ENCODE results near the gene SGF29.
"Not testable (repeated sequence)": the region's sequence is repeated elsewhere in the genome, so short reads cannot be mapped to it uniquely, and the experiment has no call there.

Gene SGF29

DNA sequence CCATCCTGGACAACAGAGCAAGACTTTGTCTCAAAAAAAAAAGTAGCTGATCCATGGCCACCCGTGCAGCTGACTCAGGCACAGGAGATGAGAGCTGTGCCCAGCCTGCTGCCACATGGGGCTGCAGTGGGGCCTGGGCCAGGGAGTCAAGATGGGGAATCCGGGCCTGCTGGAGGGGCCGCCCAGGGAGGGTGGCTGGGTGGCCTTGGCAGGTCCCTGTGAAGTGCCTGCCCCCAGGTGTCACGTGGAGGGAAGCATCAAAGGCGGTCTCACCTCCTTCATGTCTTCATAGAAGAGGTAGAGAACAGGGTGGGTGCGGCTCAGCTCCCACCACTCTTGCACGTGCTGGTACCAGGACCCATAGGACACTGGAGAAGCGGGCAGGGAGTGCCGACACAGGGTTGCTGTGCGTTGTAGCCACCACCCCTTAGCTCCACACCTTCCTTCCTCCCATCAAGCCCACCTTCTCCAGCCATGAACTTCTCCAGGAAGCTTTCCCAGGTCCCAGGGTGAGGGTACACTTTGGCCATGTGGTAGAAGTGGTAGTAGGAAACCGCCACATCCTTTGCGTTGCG, 39.3 kb downstream of the SGF29 start:
- Histone ChIP-seq H3K36me3 (peaks cover 22% of the 10 kb centered on the region), H3K27me3 (ENCODE audit: insufficient read depth, low read depth, severe bottlenecking) (no peaks in the 10 kb centered on the region), H3K27ac (no peak overlapping the region), H3K4me3 (ENCODE audit: low read depth, low read length) (no peak overlapping the region), H3K9me3 (ENCODE audit: severe bottlenecking) (no peaks in the 10 kb centered on the region)
- TF ChIP-seq, protein P1, sequence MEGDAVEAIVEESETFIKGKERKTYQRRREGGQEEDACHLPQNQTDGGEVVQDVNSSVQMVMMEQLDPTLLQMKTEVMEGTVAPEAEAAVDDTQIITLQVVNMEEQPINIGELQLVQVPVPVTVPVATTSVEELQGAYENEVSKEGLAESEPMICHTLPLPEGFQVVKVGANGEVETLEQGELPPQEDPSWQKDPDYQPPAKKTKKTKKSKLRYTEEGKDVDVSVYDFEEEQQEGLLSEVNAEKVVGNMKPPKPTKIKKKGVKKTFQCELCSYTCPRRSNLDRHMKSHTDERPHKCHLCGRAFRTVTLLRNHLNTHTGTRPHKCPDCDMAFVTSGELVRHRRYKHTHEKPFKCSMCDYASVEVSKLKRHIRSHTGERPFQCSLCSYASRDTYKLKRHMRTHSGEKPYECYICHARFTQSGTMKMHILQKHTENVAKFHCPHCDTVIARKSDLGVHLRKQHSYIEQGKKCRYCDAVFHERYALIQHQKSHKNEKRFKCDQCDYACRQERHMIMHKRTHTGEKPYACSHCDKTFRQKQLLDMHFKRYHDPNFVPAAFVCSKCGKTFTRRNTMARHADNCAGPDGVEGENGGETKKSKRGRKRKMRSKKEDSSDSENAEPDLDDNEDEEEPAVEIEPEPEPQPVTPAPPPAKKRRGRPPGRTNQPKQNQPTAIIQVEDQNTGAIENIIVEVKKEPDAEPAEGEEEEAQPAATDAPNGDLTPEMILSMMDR (IDR thresholded peaks at IDR 0.05; ENCODE audit: low read depth, low read length), result no peak
- no peak for DNase-seq

DNA sequence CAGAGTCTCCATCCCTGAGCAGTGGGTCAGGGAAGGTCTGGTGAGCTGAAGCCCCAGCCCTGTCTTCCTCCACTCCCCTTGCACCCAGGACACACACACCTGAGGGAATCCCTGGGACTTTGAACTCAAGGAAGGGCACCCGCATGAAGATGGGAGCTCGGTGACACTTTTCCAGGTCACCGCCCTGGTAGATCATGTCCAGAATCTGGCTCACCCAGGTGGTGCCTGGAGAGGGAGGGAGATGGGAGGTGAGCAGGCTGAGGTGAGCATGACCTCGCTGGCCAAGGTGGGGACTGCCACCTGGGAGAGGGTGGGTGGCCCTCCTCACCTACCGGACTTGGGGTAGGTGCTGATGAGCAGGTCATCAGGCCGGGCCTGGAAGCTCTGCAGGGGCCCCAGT, 41.7 kb downstream of the SGF29 start:
- not testable (repeated sequence) for H3K9me3 ChIP-seq (ENCODE audit: severe bottlenecking); H3K27me3 ChIP-seq (ENCODE audit: insufficient read depth, low read depth, severe bottlenecking); H3K27ac ChIP-seq; DNase-seq; H3K4me3 ChIP-seq (ENCODE audit: low read depth, low read length); H3K36me3 ChIP-seq

DNA sequence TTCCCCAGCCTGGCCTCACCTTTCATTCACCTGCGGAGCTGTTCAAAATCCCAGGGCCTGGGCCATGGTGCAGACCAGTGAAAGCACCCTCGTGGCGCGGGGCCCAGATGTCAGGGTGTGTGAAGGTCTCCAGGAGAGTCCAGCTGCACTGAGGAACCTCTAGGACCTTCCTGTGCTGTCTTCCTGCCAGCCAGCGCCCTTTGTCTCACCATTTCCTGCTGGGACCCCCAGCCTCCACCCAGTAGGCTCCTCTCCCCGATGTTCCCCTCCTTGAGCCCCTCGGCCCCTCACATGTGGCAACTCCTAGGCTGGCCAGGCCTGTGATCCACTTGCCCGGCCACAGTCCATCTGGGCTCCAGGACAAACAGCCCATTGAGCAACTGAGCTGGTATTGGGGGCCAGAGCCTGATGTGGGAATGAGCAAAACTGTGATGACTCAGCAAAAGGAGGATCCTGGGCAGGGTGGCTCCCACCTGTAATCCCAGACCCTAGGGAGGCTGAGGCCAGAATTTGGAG, 42.5 kb downstream of the SGF29 start:
- Histone ChIP-seq H3K27ac (no peak overlapping the region), H3K4me3 (ENCODE audit: low read depth, low read length) (no peak overlapping the region), H3K27me3 (ENCODE audit: insufficient read depth, low read depth, severe bottlenecking) (no peaks in the 10 kb centered on the region), H3K9me3 (ENCODE audit: severe bottlenecking) (no peaks in the 10 kb centered on the region), H3K36me3 (peaks cover 2% of the 10 kb centered on the region)
- TF ChIP-seq, protein P1 (IDR thresholded peaks at IDR 0.05; ENCODE audit: low read depth, low read length), result no peak
- no peak for DNase-seq

DNA sequence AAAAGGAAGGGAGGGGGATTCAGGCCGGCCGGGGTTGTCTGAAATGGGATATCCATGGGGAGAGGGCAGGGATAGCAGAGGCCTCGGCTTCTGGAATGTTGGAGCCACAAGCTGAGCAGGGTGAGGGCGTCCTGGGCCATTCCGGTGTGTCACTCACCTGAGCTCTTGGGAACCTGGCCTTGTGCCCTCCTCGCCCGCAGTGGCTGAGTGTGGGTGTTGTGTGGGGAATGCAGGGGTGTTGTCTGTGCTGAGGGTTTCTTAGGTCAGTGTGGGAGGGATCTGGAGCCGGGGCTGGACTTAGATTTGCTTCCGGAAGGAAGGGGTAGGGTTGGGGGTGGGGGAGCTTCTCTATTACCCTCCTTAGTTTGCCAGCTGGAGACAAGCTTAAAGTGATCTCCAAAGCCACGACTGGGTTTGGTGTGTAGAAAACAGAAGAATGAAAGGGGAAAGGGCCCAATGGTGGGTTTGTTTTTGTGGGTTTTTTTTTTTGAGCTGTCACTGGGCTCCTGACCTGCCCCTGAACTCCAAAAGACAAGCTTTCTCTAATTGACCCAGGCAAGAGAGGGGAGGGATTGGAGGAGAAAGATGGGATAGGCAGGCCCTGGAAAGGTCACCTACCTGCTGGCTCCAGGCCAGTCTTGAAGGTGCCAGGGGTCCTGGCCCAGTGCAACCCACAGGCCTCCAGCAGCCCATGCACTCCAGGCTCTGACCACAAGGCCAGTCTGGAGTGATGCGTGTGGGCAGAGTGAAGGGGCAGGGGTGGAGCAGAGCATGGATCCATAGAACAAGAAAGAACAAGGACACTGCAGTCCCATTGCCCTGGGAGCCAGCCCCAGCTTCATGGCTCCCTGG, 43.3 kb downstream of the SGF29 start, which contains the start of gene SULT1A2:
Gene SULT1A2 (minus strand): TSS at position 211 of the 852 bp plus-strand sequence. CDS start 1,120 bp downstream, outside the sequence.
- Histone ChIP-seq H3K36me3 (no peaks in the 10 kb centered on the region; the same call in 1 of the 2 replicates), H3K27ac (no peak within 1 kb of the TSS), H3K27me3 (ENCODE audit: insufficient read depth, low read depth, severe bottlenecking) (no peaks in the 10 kb centered on the region), H3K9me3 (ENCODE audit: severe bottlenecking) (no peaks in the 10 kb centered on the region), H3K4me3 (ENCODE audit: low read depth, low read length) (no peak within 1 kb of the TSS)
- TF ChIP-seq, protein P1 (IDR thresholded peaks at IDR 0.05; ENCODE audit: low read depth, low read length), result no peak
- peak; percentile 67 for DNase-seq

DNA sequence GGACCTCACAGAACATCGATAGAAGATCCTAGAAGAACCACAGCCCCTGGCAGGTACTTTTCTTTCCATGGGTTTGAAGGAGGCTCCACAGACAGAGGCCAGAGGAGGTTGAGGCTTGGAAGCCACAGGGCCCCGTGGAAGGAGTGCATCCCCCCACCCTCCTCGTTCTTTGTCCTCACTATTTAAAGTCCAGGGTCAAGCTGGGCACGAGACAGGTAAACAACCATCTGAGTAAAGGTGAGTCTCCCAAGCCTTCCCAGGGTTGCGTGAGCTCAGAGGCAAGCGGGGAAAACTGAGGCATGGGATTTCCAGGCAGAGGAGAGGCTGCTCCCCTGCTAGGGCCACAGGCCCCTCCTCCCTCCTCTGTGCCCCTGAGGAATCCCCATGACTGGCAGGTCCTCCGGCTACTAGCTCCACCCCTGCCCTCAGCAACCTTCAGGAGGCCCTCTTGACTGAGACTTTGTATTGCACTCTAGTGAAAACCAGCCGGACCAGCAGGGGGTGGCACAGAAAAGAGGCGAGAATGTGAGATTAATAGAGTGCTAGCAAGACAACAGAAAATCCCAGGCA, 44.1 kb downstream of the SGF29 start:
- TF ChIP-seq, protein P1 (IDR thresholded peaks at IDR 0.05; ENCODE audit: low read depth, low read length), result 0 out of 2 replicates have a peak, but pooled peaks have one; percentile 12
- Histone ChIP-seq H3K9me3 (ENCODE audit: severe bottlenecking) (no peaks in the 10 kb centered on the region), H3K36me3 (no peaks in the 10 kb centered on the region), H3K4me3 (ENCODE audit: low read depth, low read length) (no peak overlapping the region), H3K27ac (no peak overlapping the region), H3K27me3 (ENCODE audit: insufficient read depth, low read depth, severe bottlenecking) (no peaks in the 10 kb centered on the region)
- peak; percentile 73 for DNase-seq

DNA sequence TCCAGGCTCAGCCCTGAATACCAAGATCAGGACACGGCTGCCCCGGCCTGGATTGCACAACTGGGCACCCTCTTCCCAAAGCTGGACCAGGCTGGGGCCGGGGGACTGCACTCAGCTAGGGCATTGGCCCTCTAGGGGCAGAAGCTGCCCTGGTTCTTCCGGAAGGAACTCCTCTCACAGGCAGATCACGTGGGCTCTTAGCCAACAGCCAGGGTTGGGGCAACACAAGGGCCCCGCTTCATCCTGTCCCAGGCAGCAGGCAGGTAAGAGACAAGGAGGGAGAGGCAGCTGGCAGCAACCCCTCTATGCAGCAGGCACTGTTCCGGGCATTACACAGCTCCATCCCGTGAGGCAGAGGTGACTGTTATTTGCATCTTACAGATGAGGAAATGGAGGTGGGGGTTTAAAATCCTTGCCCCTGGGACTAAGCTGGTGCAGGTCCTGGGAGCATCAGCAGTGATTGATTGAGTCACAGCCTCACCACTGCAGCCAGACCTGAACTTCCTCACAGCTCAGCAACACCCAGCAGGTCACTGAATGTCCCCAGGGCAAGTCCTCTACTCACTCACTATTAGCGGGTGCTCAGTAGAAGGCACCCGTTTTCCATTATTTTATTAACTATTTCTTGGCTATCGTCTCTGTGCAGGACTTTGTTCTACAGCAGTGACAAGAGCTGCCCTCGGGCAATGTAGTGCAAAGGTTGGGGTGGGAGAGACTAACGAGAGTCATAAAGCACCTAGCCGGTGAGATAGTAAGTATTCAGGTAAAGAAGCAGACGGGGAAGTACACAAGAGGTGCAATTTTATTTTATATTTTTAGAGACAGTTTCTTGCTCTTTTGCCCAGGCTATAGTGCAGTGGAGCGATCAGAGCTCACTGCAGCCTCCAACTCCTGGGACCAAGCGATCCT, 45.9 kb downstream of the SGF29 start:
- H3K9me3 ChIP-seq (ENCODE audit: severe bottlenecking); DNase-seq; H3K36me3 ChIP-seq; H3K27ac ChIP-seq; H3K27me3 ChIP-seq (ENCODE audit: insufficient read depth, low read depth, severe bottlenecking); H3K4me3 ChIP-seq (ENCODE audit: low read depth, low read length): not testable (repeated sequence)

DNA sequence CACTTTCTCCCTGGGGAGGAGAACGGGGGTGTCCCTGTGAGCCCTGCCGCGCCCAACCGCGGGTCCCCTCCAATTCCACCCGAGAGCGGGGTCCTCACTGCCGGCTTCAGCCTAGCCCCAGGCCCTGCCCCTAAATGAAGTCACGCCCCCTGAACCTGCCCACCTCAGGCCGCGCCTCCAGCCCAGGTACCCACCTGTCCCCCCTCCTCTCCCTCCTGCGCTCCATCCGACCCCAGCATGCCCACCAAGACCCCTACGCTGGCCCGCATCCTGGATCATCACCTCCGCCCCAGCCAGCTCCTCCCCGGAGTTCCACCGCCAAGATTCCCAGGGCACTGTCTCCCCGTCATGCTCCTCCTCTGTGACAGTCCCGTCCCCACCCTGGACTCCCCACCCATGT, 47.2 kb downstream of the SGF29 start:
- not testable (repeated sequence) for DNase-seq; H3K27me3 ChIP-seq (ENCODE audit: insufficient read depth, low read depth, severe bottlenecking); H3K9me3 ChIP-seq (ENCODE audit: severe bottlenecking); H3K4me3 ChIP-seq (ENCODE audit: low read depth, low read length); H3K36me3 ChIP-seq; H3K27ac ChIP-seq

DNA sequence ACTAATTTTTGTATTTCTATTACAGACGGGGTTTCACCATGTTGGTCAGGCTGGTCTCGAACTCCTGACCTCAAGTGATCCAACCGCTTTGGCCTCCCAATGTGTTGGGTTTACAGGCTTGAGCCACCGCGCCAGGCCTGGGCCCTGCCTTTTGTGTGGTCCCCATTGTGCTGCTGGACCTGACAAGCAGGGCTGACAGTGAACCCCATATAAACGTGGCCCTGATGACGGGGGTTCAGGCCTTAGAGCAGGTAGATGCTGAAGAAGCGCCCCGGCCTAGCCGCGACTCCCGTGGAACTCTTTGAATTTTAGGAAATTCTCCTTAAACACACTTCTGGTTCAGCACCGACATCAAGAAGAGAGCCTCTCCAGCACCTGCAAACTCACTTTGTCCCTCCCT, 47.9 kb downstream of the SGF29 start:
- not testable (repeated sequence) for H3K27ac ChIP-seq; DNase-seq; H3K36me3 ChIP-seq; H3K27me3 ChIP-seq (ENCODE audit: insufficient read depth, low read depth, severe bottlenecking); H3K9me3 ChIP-seq (ENCODE audit: severe bottlenecking); H3K4me3 ChIP-seq (ENCODE audit: low read depth, low read length)

DNA sequence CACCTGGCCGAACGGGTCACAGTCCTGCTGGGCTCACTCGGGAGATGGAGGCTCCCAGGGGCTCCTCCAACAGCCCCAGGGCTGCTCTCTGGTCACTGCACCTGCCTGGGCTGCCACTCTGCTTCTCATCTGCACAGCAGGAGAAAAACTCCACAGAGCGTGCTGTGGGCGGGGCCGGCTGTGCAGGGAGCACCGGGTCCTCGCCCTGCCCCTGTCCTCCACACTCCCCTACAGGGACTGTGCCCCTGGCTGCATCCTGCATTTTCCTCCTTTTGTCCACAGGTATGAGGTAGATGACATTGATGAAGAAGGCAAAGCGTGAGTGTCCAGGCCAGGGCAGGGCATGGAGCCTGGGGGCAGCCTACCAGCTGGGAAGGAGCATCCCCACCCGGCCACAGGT, 48.3 kb downstream of the SGF29 start:
- not testable (repeated sequence) for H3K9me3 ChIP-seq (ENCODE audit: severe bottlenecking); DNase-seq; H3K27me3 ChIP-seq (ENCODE audit: insufficient read depth, low read depth, severe bottlenecking); H3K4me3 ChIP-seq (ENCODE audit: low read depth, low read length); H3K36me3 ChIP-seq; H3K27ac ChIP-seq
